MM.1S (cell line): ENCODE data around the gene STK31.
"Not testable (repeated sequence)": the region's sequence is repeated elsewhere in the genome, so short reads cannot be mapped to it uniquely, and the experiment has no call there.

Experiments used
- DNase-seq: peaks from one replicate; pipeline ENCODE4 v3.0.0-alpha.2; 2015
- H2AFZ ChIP-seq: fragments of 300-600 bp; sonication (generic); 2 replicates; pipeline ENCODE4 v1.6.0; 2016; ENCODE audit warnings: antibody characterized with exemption, low read length
- H3F3A ChIP-seq: fragments of 300-600 bp; sonication (generic); 2 replicates; pipeline ENCODE4 v1.6.1; 2016; ENCODE audit warnings: mild to moderate bottlenecking, antibody characterized with exemption, low read length, moderate library complexity, mixed read lengths; ENCODE audit not compliant: insufficient read depth
- H3K27ac ChIP-seq: fragments of 300-600 bp; sonication (generic); 2 replicates; pipeline ENCODE4 v1.5.1; 2016; ENCODE audit warnings: mild to moderate bottlenecking, low read length
- H3K27me3 ChIP-seq: fragments of 300-600 bp; sonication (generic); replicated peaks from 2 replicates; pipeline ENCODE4 v1.6.0; 2016; ENCODE audit warnings: low read length; ENCODE audit not compliant: insufficient read depth
- H3K36me3 ChIP-seq: fragments of 300-600 bp; sonication (generic); replicated peaks from 2 replicates; pipeline ENCODE4 v1.6.1; 2016; ENCODE audit warnings: mild to moderate bottlenecking, low read length, mixed read lengths; ENCODE audit not compliant: insufficient read depth
- H3K4me1 ChIP-seq: fragments of 300-600 bp; sonication (generic); 2 replicates; pipeline ENCODE4 v1.6.1; 2016; ENCODE audit warnings: low read length, mixed read lengths
- H3K4me2 ChIP-seq: fragments of 300-600 bp; sonication (generic); 2 replicates; pipeline ENCODE4 v1.6.0; 2016; ENCODE audit warnings: low read depth, low read length
- H3K4me3 ChIP-seq: fragments of 300-600 bp; sonication (generic); 2 replicates; pipeline ENCODE4 v1.5.1; 2016; ENCODE audit warnings: low read length, mixed read lengths
- H3K79me2 ChIP-seq: fragments of 300-600 bp; sonication (generic); 2 replicates; pipeline ENCODE4 v1.6.1; 2016; ENCODE audit warnings: mixed run types, low read length, mixed read lengths
- H3K9ac ChIP-seq: fragments of 300-600 bp; sonication (generic); 2 replicates; pipeline ENCODE4 v1.6.1; 2016; ENCODE audit warnings: low read length, mixed read lengths
- H3K9me2 ChIP-seq: fragments of 300-600 bp; sonication (generic); replicated peaks from 2 replicates; pipeline ENCODE4 v1.6.1; 2016; ENCODE audit warnings: mild to moderate bottlenecking, low read length, mixed read lengths; ENCODE audit not compliant: insufficient read depth
- H3K9me3 ChIP-seq: fragments of 300-600 bp; sonication (generic); replicated peaks from 2 replicates; pipeline ENCODE4 v1.6.1; 2016; ENCODE audit warnings: mild to moderate bottlenecking, low read length, mixed read lengths; ENCODE audit not compliant: insufficient read depth
- H4K20me1 ChIP-seq: fragments of 300-600 bp; sonication (generic); 2 replicates; pipeline ENCODE4 v1.6.1; 2016; ENCODE audit warnings: mild to moderate bottlenecking, low read length, moderate library complexity, mixed read lengths; ENCODE audit not compliant: insufficient read depth
- EZH2 ChIP-seq: fragments of 300-600 bp; sonication (generic); optimal IDR thresholded peaks from 2 replicates; pipeline ENCODE3; 2017; ENCODE audit warnings: low read depth, mild to moderate bottlenecking, antibody characterized with exemption, low read length, mixed read lengths
- EZH2phosphoT487 ChIP-seq: fragments of 300-600 bp; sonication (generic); IDR thresholded peaks from 2 replicates; pipeline ENCODE4 v1.6.1; 2018; ENCODE audit warnings: antibody characterized with exemption, low read length
- TF ChIP-seq, protein P1 (sequence below): fragments of 300-600 bp; sonication (generic); IDR thresholded peaks from 2 replicates; pipeline ENCODE4 v1.5.1; 2016; ENCODE audit warnings: antibody characterized with exemption, low read length, mixed read lengths

STK31 gene

DNA sequence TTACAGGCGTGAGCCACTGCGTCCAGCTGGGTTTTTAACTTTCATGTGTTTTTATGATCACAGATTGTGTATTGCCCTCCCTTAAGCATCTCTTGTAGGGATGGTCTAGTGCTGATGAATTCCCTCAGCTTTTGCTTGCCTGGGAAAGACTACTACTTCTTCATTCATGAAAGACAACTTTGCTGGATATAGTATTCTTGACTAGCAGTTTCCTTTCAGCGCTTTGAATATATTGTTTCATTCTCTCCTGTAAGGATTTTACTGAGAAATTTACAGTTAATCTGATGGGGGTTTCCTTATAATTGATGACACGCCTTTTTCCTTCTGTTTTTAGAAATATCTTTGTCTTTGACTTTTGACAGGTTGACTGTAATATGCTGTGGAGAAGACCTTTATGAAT lies 33.2 kb downstream of the STK31 start:
- Histone ChIP-seq H3F3A (no peaks in the 10 kb centered on the region), H3K36me3 (no peaks in the 10 kb centered on the region), H3K9me3 (no peaks in the 10 kb centered on the region), H4K20me1 (no peaks in the 10 kb centered on the region), H3K27me3 (no peaks in the 10 kb centered on the region), H3K4me1 (no peaks in the 10 kb centered on the region), H3K9ac (no peak overlapping the region), H3K79me2 (no peaks in the 10 kb centered on the region), H3K27ac (no peak overlapping the region), H3K4me2 (no peak overlapping the region), H3K9me2 (no peaks in the 10 kb centered on the region), H3K4me3 (no peak overlapping the region), H2AFZ (no peak overlapping the region)
- DNase-seq = no peak
- TF ChIP-seq, protein P1, sequence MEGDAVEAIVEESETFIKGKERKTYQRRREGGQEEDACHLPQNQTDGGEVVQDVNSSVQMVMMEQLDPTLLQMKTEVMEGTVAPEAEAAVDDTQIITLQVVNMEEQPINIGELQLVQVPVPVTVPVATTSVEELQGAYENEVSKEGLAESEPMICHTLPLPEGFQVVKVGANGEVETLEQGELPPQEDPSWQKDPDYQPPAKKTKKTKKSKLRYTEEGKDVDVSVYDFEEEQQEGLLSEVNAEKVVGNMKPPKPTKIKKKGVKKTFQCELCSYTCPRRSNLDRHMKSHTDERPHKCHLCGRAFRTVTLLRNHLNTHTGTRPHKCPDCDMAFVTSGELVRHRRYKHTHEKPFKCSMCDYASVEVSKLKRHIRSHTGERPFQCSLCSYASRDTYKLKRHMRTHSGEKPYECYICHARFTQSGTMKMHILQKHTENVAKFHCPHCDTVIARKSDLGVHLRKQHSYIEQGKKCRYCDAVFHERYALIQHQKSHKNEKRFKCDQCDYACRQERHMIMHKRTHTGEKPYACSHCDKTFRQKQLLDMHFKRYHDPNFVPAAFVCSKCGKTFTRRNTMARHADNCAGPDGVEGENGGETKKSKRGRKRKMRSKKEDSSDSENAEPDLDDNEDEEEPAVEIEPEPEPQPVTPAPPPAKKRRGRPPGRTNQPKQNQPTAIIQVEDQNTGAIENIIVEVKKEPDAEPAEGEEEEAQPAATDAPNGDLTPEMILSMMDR = no peak
- no peak for TF ChIP-seq EZH2
- no peak for TF ChIP-seq EZH2phosphoT487

DNA sequence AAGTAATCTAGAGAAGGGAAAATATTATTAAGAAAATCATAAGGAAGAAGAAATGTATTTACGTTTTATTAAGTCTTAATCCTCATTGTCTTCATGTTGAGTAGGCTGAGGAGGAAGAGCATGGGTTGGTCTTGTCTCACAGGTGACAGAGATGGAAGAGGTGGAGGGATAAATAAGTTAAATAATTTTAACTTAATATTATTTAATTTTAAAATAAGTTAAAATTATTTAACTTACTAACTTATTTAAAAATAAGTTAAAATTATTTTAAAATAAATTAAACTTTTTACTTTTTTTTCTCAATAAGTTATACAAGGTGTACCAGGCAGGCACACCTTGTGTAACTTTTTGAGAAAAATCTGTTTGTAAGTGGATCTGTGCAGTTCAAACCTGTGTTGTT lies 36.6 kb downstream of the STK31 start:
- H4K20me1 ChIP-seq = no peaks in the 10 kb centered on the region
- DNase-seq = no peak
- no peaks in the 10 kb centered on the region for H3K27me3 ChIP-seq
- H3K4me3 ChIP-seq = no peak overlapping the region
- H3K4me1 ChIP-seq = no peaks in the 10 kb centered on the region
- H3K9me2 ChIP-seq = no peaks in the 10 kb centered on the region
- no peak overlapping the region for H3K4me2 ChIP-seq
- no peaks in the 10 kb centered on the region for H3F3A ChIP-seq
- no peak overlapping the region for H2AFZ ChIP-seq
- no peak overlapping the region for H3K9ac ChIP-seq
- no peaks in the 10 kb centered on the region for H3K9me3 ChIP-seq
- H3K27ac ChIP-seq = no peak overlapping the region
- TF ChIP-seq, protein P1 = no peak
- TF ChIP-seq EZH2 (no peak), EZH2phosphoT487 (no peak)
- no peaks in the 10 kb centered on the region for H3K36me3 ChIP-seq
- H3K79me2 ChIP-seq = no peaks in the 10 kb centered on the region

- H3K9ac ChIP-seq = no peak overlapping the region
- H3K9me3 ChIP-seq = no peaks in the 10 kb centered on the region
- H2AFZ ChIP-seq = no peak overlapping the region
- H3K27ac ChIP-seq = no peak overlapping the region
- TF ChIP-seq EZH2 (no peak), EZH2phosphoT487 (no peak)
- TF ChIP-seq, protein P1 = no peak
- H3K4me1 ChIP-seq = no peaks in the 10 kb centered on the region
- H3K27me3 ChIP-seq = no peaks in the 10 kb centered on the region
- no peak overlapping the region for H3K4me3 ChIP-seq
- no peaks in the 10 kb centered on the region for H3K9me2 ChIP-seq
- H3K4me2 ChIP-seq = no peak overlapping the region
- H3K36me3 ChIP-seq = no peaks in the 10 kb centered on the region
- H4K20me1 ChIP-seq = no peaks in the 10 kb centered on the region
- H3K79me2 ChIP-seq = no peaks in the 10 kb centered on the region
- H3F3A ChIP-seq = no peaks in the 10 kb centered on the region
- DNase-seq = no peak
Measured at GRCh38 chr7:23751852-23752251, 41.8 kb downstream of the STK31 start.

- not testable (repeated sequence) for H3K27me3 ChIP-seq, DNase-seq, H3K36me3 ChIP-seq, H3K27ac ChIP-seq, H2AFZ ChIP-seq, H4K20me1 ChIP-seq, H3K4me1 ChIP-seq, H3K4me3 ChIP-seq, H3K9me2 ChIP-seq, H3F3A ChIP-seq, H3K79me2 ChIP-seq, H3K9me3 ChIP-seq, H3K4me2 ChIP-seq, H3K9ac ChIP-seq
Measured at GRCh38 chr7:23758839-23759238, 48.8 kb downstream of the STK31 start.
